ENCODE results near the gene PPP1R1C. TPM values are rescaled to one million over a fixed set of nuclear protein-coding genes. Genes with fewer than 3 reads are reported as not detected.

PPP1R1C gene
- polyA plus RNA-seq, 1 donor from 2014 or later = not detected

DNA sequence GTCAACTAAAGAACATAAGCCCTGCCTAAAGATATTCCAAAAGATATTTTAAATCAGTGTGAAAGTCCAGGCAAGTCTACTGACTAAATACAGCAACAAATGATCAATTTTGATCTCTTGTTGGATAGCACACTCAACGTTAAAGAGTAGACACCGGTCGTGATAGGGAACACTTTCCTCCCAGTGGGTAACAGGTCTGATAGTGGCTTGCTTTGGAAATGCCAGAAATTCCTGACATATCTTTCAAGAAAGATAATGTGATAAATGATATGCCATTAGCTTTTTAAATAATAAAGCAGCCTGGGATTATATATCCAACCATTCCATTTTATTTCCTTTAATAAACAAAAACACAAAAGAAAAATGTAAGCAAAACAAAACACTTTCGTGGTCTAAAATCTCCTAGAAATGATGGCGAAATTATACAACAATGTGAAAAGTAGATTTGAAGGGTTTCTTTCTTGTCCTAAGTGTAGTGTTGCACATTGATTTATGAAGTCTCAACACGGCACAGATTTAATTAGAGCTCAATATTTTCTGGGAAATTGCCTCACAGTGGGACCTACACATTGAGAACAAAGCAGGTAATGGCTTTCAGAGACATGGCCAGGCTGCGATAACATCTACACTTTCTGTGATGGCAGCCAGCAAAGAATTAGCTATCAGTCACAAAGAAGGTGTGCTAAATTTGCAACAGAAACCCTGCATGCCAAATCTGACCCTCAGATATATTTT is 158.6 kb downstream of the PPP1R1C start:
- H3K79me2 ChIP-seq (replicated peaks; ENCODE audit: insufficient read depth, low read length) = no peaks in the 10 kb centered on the region
- TF ChIP-seq TAF1 (IDR thresholded peaks at IDR 0.05; ENCODE audit: low read depth) = no peak
- TF ChIP-seq SMC3 (conservative IDR thresholded peaks at IDR 0.05; ENCODE audit: poor library complexity) = no peak
- TF ChIP-seq EP300 (conservative IDR thresholded peaks at IDR 0.05; ENCODE audit: poor library complexity, severe bottlenecking) = no peak
- TF ChIP-seq, protein P1, sequence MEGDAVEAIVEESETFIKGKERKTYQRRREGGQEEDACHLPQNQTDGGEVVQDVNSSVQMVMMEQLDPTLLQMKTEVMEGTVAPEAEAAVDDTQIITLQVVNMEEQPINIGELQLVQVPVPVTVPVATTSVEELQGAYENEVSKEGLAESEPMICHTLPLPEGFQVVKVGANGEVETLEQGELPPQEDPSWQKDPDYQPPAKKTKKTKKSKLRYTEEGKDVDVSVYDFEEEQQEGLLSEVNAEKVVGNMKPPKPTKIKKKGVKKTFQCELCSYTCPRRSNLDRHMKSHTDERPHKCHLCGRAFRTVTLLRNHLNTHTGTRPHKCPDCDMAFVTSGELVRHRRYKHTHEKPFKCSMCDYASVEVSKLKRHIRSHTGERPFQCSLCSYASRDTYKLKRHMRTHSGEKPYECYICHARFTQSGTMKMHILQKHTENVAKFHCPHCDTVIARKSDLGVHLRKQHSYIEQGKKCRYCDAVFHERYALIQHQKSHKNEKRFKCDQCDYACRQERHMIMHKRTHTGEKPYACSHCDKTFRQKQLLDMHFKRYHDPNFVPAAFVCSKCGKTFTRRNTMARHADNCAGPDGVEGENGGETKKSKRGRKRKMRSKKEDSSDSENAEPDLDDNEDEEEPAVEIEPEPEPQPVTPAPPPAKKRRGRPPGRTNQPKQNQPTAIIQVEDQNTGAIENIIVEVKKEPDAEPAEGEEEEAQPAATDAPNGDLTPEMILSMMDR (IDR thresholded peaks at IDR 0.05; ENCODE audit: poor library complexity, severe bottlenecking) = no peak
- TF ChIP-seq POLR2AphosphoS5 (IDR thresholded peaks at IDR 0.05) = no peak
- no peak for TF ChIP-seq EZH2 (IDR thresholded peaks at IDR 0.05; ENCODE audit: borderline replicate concordance, insufficient read depth, low read length, poor library complexity, severe bottlenecking)
- TF ChIP-seq MXI1 (conservative IDR thresholded peaks at IDR 0.05; ENCODE audit: poor library complexity, severe bottlenecking) = no peak
- no peak for TF ChIP-seq RAD21 (conservative IDR thresholded peaks at IDR 0.05)
- TF ChIP-seq, protein P2, sequence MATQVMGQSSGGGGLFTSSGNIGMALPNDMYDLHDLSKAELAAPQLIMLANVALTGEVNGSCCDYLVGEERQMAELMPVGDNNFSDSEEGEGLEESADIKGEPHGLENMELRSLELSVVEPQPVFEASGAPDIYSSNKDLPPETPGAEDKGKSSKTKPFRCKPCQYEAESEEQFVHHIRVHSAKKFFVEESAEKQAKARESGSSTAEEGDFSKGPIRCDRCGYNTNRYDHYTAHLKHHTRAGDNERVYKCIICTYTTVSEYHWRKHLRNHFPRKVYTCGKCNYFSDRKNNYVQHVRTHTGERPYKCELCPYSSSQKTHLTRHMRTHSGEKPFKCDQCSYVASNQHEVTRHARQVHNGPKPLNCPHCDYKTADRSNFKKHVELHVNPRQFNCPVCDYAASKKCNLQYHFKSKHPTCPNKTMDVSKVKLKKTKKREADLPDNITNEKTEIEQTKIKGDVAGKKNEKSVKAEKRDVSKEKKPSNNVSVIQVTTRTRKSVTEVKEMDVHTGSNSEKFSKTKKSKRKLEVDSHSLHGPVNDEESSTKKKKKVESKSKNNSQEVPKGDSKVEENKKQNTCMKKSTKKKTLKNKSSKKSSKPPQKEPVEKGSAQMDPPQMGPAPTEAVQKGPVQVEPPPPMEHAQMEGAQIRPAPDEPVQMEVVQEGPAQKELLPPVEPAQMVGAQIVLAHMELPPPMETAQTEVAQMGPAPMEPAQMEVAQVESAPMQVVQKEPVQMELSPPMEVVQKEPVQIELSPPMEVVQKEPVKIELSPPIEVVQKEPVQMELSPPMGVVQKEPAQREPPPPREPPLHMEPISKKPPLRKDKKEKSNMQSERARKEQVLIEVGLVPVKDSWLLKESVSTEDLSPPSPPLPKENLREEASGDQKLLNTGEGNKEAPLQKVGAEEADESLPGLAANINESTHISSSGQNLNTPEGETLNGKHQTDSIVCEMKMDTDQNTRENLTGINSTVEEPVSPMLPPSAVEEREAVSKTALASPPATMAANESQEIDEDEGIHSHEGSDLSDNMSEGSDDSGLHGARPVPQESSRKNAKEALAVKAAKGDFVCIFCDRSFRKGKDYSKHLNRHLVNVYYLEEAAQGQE (IDR thresholded peaks at IDR 0.05; ENCODE audit: borderline replicate concordance) = no peak
- no peak overlapping the region for H2AFZ ChIP-seq (ENCODE audit: low read depth, low read length)
- no peak overlapping the region for H3K4me2 ChIP-seq (ENCODE audit: low read length)
- no peak overlapping the region for H3K9ac ChIP-seq (ENCODE audit: low read length)
- H3K27me3 ChIP-seq (ENCODE audit: insufficient read depth, low read depth, low read length) = no peaks in the 10 kb centered on the region
- no peaks in the 10 kb centered on the region for H3K9me3 ChIP-seq (ENCODE audit: low read length)
- no peaks in the 10 kb centered on the region for H3F3A ChIP-seq (ENCODE audit: insufficient read depth, low read length, poor library complexity, severe bottlenecking)
- no peaks in the 10 kb centered on the region for H3K9me2 ChIP-seq (ENCODE audit: insufficient read depth, low read length)
- H4K20me1 ChIP-seq (ENCODE audit: insufficient read depth) = no peaks in the 10 kb centered on the region
- no peak overlapping the region for H3K4me3 ChIP-seq (ENCODE audit: low read length)
- no peaks in the 10 kb centered on the region for H3K36me3 ChIP-seq (ENCODE audit: insufficient read depth, low read length)
- H3K27ac ChIP-seq (ENCODE audit: low read length) = no peak overlapping the region

DNA sequence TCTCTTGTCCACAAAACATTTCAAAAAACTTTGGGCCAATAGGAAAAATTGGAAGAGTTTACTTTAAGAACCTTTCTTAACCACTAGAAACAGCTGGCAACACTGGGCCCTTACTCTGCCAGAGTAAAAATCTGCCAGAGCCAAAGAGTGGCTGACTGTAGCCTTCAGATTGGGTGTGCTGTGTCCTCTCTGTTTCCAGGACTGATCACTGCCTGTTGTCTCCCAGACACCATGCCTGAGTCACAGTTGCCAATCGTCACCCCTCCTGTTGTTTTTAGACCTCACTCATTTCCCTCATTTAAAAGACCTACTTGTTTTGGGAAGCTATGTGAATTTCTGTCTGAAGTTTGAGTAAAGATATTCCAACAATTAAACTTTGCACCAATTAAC is 159.1 kb downstream of the PPP1R1C start:
- Histone ChIP-seq H3K36me3 (ENCODE audit: insufficient read depth, low read length) (no peaks in the 10 kb centered on the region), H3K79me2 (replicated peaks; ENCODE audit: insufficient read depth, low read length) (no peaks in the 10 kb centered on the region)

More for the DNA sequence above, 159.1 kb downstream of the PPP1R1C start:
- Histone ChIP-seq H2AFZ (ENCODE audit: low read depth, low read length) (no peak overlapping the region), H4K20me1 (ENCODE audit: insufficient read depth) (no peaks in the 10 kb centered on the region), H3K9me2 (ENCODE audit: insufficient read depth, low read length) (no peaks in the 10 kb centered on the region), H3K9me3 (ENCODE audit: low read length) (no peaks in the 10 kb centered on the region), H3F3A (ENCODE audit: insufficient read depth, low read length, poor library complexity, severe bottlenecking) (no peaks in the 10 kb centered on the region), H3K4me2 (ENCODE audit: low read length) (no peak overlapping the region), H3K9ac (ENCODE audit: low read length) (no peak overlapping the region), H3K27ac (ENCODE audit: low read length) (no peak overlapping the region), H3K27me3 (ENCODE audit: insufficient read depth, low read depth, low read length) (no peaks in the 10 kb centered on the region), H3K4me3 (ENCODE audit: low read length) (no peak overlapping the region)
- TF ChIP-seq MXI1 (conservative IDR thresholded peaks at IDR 0.05; ENCODE audit: poor library complexity, severe bottlenecking) (no peak), EZH2 (IDR thresholded peaks at IDR 0.05; ENCODE audit: borderline replicate concordance, insufficient read depth, low read length, poor library complexity, severe bottlenecking) (no peak), POLR2AphosphoS5 (IDR thresholded peaks at IDR 0.05) (no peak), EP300 (conservative IDR thresholded peaks at IDR 0.05; ENCODE audit: poor library complexity, severe bottlenecking) (no peak), TAF1 (IDR thresholded peaks at IDR 0.05; ENCODE audit: low read depth) (no peak), SMC3 (conservative IDR thresholded peaks at IDR 0.05; ENCODE audit: poor library complexity) (no peak), RAD21 (conservative IDR thresholded peaks at IDR 0.05) (no peak)
- TF ChIP-seq, protein P2 (IDR thresholded peaks at IDR 0.05; ENCODE audit: borderline replicate concordance) = no peak
- TF ChIP-seq, protein P1 (IDR thresholded peaks at IDR 0.05; ENCODE audit: poor library complexity, severe bottlenecking) = no peak

All from neural cell (in vitro differentiated cells).